Upper lobe of left lung (tissue), 4 donors: ENCODE measurements around the gene BCKDHA.

ENCODE experiments used
- CTCF ChIP-seq, 6 experiments: fragments of 450-650 bp in 4 of 6; fragments of 200-600 bp in 2 of 6; sonication (generic) in 2 of 6; IDR thresholded peaks; one replicate each; pipeline ENCODE4 v1.5.1; 2016 to 2019; ENCODE audit warnings: antibody characterized with exemption in 6 of 6
- EP300 ChIP-seq, 4 donors: sonication (generic); formaldehyde crosslinking; IDR thresholded peaks; one replicate each; pipeline ENCODE4 v1.5.1; 2017; ENCODE audit warnings: antibody characterized with exemption in 4 of 4, control low read depth in 2 of 4
- POLR2A ChIP-seq, 4 donors: fragments of 450-650 bp; IDR thresholded peaks; one replicate each; pipeline ENCODE4 v1.5.1; 2016 to 2017; ENCODE audit warnings: antibody characterized with exemption in 4 of 4, mild to moderate bottlenecking in 2 of 4

- no peak for TF ChIP-seq CTCF (IDR thresholded peaks at IDR 0.05)
- TF ChIP-seq POLR2A (IDR thresholded peaks at IDR 0.05), result no peak
- TF ChIP-seq EP300 (IDR thresholded peaks at IDR 0.05), result no peak
Observed at GRCh38 chr19:41449865-41450178, 52.2 kb downstream of the BCKDHA start.
